ENCODE data around the gene RNF14. TPM values are rescaled to one million over a fixed set of nuclear protein-coding genes. Genes with fewer than 3 reads are reported as not detected.

The RNF14 gene
- total and polyA plus RNA-seq, 9 of the 15 experiments (the other 6 are each of a cell fraction or from before 2014, with no cell fraction given) = 36.3 to 140 (median 75.1) TPM

- TF ChIP-seq RREB1 (CRISPR knock-in tag; IDR thresholded peaks at IDR 0.05) (no peak), ELF4 (CRISPR knock-in tag; IDR thresholded peaks at IDR 0.05) (peak; percentile 31; the same call in 1 of the 2 replicates), KAT7 (CRISPR knock-in tag; IDR thresholded peaks at IDR 0.05; ENCODE audit: borderline replicate concordance) (0 out of 2 replicates have a peak, but pooled peaks have one; percentile 34), FOXK2 (conservative IDR thresholded peaks at IDR 0.05 in 1 of 2, IDR thresholded peaks at IDR 0.05 in 1 of 2; ENCODE audit: low read depth in 2 of 2) (peak; percentile 87 to 91), TCF7 (IDR thresholded peaks at IDR 0.05; ENCODE audit: borderline replicate concordance) (no peak), GABPB1 (CRISPR knock-in tag; IDR thresholded peaks at IDR 0.05) (peak; percentile 77), SAP30 (IDR thresholded peaks at IDR 0.05; ENCODE audit: borderline replicate concordance, insufficient read depth, low read depth, low read length, poor library complexity, severe bottlenecking) (no peak), COPS2 (conservative IDR thresholded peaks at IDR 0.05) (no peak), CCAR2 (IDR thresholded peaks at IDR 0.05; ENCODE audit: low read depth, low read length) (no peak), HIVEP1 (CRISPR knock-in tag; IDR thresholded peaks at IDR 0.05) (no peak), ZNF644 (tag; IDR thresholded peaks at IDR 0.05; ENCODE audit: low read depth) (no peak), ZEB2 (IDR thresholded peaks at IDR 0.05) (no peak), SMARCB1 (IDR thresholded peaks at IDR 0.05; ENCODE audit: insufficient read length, low read depth) (no peak), RNF219 (CRISPR knock-in tag; IDR thresholded peaks at IDR 0.05) (no peak), TCF3 (CRISPR knock-in tag; IDR thresholded peaks at IDR 0.05) (peak; percentile 32; the same call in 1 of the 2 replicates), RBM17 (IDR thresholded peaks at IDR 0.05; ENCODE audit: borderline replicate concordance, low read depth, low read length) (no peak), TEAD4 (IDR thresholded peaks at IDR 0.05; ENCODE audit: low read length) (peak; percentile 28; the same call in 1 of the 2 replicates), TEAD4 (CRISPR knock-in tag; IDR thresholded peaks at IDR 0.05; ENCODE audit: borderline replicate concordance) (no peak), BDP1 (IDR thresholded peaks at IDR 0.05; ENCODE audit: insufficient read depth, insufficient read length) (no peak), SRF (CRISPR knock-in tag; IDR thresholded peaks at IDR 0.05) (no peak)
Observed at GRCh38 chr5:141960449-141961323, 8.2 kb upstream of the RNF14 start (continued).

Measured in K562 (cell line).